ENCODE results near the gene RHBDD1. TPM values are rescaled to one million over a fixed set of nuclear protein-coding genes. Genes with fewer than 3 reads are reported as not detected.

Gene RHBDD1
- total and polyA plus RNA-seq, 7 donors, result 1.8 to 28.0 (median 17.5) TPM

- Histone ChIP-seq H3K36me3 (no peaks in the 10 kb centered on the region), H3K9me3 (no peaks in the 10 kb centered on the region), H3K4me1 (peaks cover 0 to 25% (median 12%) of the 10 kb centered on the region in 4 donors), H3K27ac (no peak overlapping the region), H3K27me3 (no peaks in the 10 kb centered on the region), H3K4me3 (no peak overlapping the region)
- TF ChIP-seq POLR2A (IDR thresholded peaks at IDR 0.05), result no peak
- TF ChIP-seq, protein P1, sequence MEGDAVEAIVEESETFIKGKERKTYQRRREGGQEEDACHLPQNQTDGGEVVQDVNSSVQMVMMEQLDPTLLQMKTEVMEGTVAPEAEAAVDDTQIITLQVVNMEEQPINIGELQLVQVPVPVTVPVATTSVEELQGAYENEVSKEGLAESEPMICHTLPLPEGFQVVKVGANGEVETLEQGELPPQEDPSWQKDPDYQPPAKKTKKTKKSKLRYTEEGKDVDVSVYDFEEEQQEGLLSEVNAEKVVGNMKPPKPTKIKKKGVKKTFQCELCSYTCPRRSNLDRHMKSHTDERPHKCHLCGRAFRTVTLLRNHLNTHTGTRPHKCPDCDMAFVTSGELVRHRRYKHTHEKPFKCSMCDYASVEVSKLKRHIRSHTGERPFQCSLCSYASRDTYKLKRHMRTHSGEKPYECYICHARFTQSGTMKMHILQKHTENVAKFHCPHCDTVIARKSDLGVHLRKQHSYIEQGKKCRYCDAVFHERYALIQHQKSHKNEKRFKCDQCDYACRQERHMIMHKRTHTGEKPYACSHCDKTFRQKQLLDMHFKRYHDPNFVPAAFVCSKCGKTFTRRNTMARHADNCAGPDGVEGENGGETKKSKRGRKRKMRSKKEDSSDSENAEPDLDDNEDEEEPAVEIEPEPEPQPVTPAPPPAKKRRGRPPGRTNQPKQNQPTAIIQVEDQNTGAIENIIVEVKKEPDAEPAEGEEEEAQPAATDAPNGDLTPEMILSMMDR (IDR thresholded peaks at IDR 0.05), result no peak
- TF ChIP-seq POLR2AphosphoS5 (IDR thresholded peaks at IDR 0.05), result no peak
- TF ChIP-seq EP300 (IDR thresholded peaks at IDR 0.05), result no peak
- WGBS, 2 donors, result 89 to 93% methylated on average over 5 of the region's 5 CpGs
- intact Hi-C loops (cut with DNase I), result no loop called here
- no peak for DNase-seq
These were observed 39.8 kb downstream of the RHBDD1 start for GRCh38 chr2:226875438-226876225.

GRCh38 chr2:226877491-226877890, 41.6 kb downstream of the RHBDD1 start:
- peaks cover 0 to 26% (median 12%) of the 10 kb centered on the region in 4 donors for H3K4me1 ChIP-seq
- WGBS, 2 donors, result 96% methylated on average over 3 of the region's 3 CpGs
- H3K27ac ChIP-seq, result no peak overlapping the region
- H3K36me3 ChIP-seq, result no peaks in the 10 kb centered on the region
- TF ChIP-seq POLR2A (IDR thresholded peaks at IDR 0.05), result no peak
- TF ChIP-seq, protein P1 (IDR thresholded peaks at IDR 0.05), result no peak
- no peak for TF ChIP-seq EP300 (IDR thresholded peaks at IDR 0.05)
- no peak for TF ChIP-seq POLR2AphosphoS5 (IDR thresholded peaks at IDR 0.05)
- no peaks in the 10 kb centered on the region for H3K27me3 ChIP-seq
- H3K9me3 ChIP-seq, result no peaks in the 10 kb centered on the region
- no peak for DNase-seq
- intact Hi-C loops (cut with DNase I), result no loop called here
- H3K4me3 ChIP-seq, result no peak overlapping the region

DNA sequence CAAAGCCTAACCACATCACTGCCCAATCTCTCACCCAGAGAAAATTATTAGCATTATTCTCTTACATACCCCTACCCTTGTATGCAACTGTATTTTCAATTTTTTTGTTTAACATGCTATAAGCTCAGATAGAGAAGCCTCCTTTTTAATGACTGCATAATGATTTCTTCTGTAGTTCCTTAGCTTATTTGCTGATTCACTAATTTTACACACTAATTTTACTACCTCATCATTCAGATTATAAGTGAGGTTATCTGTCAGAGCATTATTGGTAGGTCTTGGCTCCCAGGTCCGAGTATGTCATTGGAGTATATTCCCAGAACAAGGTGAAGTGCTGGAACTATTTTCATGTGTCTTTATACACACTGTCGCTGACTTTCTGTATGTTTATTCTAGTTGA, 45.4 kb downstream of the RHBDD1 start:
- peaks cover 0 to 34% (median 15%) of the 10 kb centered on the region in 4 donors for H3K4me1 ChIP-seq
- WGBS, 2 donors, result 84 to 96% methylated on average over 2 of the region's 2 CpGs
- no peak for DNase-seq
- H3K9me3 ChIP-seq, result no peaks in the 10 kb centered on the region
- H3K27ac ChIP-seq, result no peak overlapping the region
- no peaks in the 10 kb centered on the region for H3K36me3 ChIP-seq
- intact Hi-C loops (cut with DNase I), result no loop called here
- TF ChIP-seq POLR2AphosphoS5 (IDR thresholded peaks at IDR 0.05) (no peak), EP300 (IDR thresholded peaks at IDR 0.05) (no peak), POLR2A (IDR thresholded peaks at IDR 0.05) (no peak)
- TF ChIP-seq, protein P1 (IDR thresholded peaks at IDR 0.05), result no peak
- H3K27me3 ChIP-seq, result no peaks in the 10 kb centered on the region
- no peak overlapping the region for H3K4me3 ChIP-seq

- no peak overlapping the region for H3K27ac ChIP-seq
These were observed 46.8 kb downstream of the RHBDD1 start for GRCh38 chr2:226882606-226883005.

More at GRCh38 chr2:226882606-226883005, 46.8 kb downstream of the RHBDD1 start:
- intact Hi-C loops (cut with DNase I), result no loop called here
- H3K27me3 ChIP-seq, result no peaks in the 10 kb centered on the region
- H3K4me3 ChIP-seq, result no peak overlapping the region
- no peak for TF ChIP-seq EP300 (IDR thresholded peaks at IDR 0.05)
- TF ChIP-seq, protein P1 (IDR thresholded peaks at IDR 0.05), result no peak
- TF ChIP-seq POLR2A (IDR thresholded peaks at IDR 0.05), result no peak
- TF ChIP-seq POLR2AphosphoS5 (IDR thresholded peaks at IDR 0.05), result no peak
- DNase-seq, result no peak
- WGBS, 2 donors, result 97 to 98% methylated on average over 4 of the region's 4 CpGs
- no peaks in the 10 kb centered on the region for H3K9me3 ChIP-seq
- peaks cover 0 to 34% (median 16%) of the 10 kb centered on the region in 4 donors for H3K4me1 ChIP-seq
- H3K36me3 ChIP-seq, result no peaks in the 10 kb centered on the region
